ENCODE data around the gene ITGB4. TPM values are rescaled to one million over a fixed set of nuclear protein-coding genes. Genes with fewer than 3 reads are reported as not detected.
A peak's percentile ranks its signal among the peaks of the same experiment; 100 is the strongest.

Gene ITGB4
- total and polyA plus RNA-seq, 9 of the 15 experiments (the other 6 are each of a cell fraction or from before 2014, with no cell fraction given) = 0.05 to 2.8 (median 0.76) TPM; not detected in 3

DNA sequence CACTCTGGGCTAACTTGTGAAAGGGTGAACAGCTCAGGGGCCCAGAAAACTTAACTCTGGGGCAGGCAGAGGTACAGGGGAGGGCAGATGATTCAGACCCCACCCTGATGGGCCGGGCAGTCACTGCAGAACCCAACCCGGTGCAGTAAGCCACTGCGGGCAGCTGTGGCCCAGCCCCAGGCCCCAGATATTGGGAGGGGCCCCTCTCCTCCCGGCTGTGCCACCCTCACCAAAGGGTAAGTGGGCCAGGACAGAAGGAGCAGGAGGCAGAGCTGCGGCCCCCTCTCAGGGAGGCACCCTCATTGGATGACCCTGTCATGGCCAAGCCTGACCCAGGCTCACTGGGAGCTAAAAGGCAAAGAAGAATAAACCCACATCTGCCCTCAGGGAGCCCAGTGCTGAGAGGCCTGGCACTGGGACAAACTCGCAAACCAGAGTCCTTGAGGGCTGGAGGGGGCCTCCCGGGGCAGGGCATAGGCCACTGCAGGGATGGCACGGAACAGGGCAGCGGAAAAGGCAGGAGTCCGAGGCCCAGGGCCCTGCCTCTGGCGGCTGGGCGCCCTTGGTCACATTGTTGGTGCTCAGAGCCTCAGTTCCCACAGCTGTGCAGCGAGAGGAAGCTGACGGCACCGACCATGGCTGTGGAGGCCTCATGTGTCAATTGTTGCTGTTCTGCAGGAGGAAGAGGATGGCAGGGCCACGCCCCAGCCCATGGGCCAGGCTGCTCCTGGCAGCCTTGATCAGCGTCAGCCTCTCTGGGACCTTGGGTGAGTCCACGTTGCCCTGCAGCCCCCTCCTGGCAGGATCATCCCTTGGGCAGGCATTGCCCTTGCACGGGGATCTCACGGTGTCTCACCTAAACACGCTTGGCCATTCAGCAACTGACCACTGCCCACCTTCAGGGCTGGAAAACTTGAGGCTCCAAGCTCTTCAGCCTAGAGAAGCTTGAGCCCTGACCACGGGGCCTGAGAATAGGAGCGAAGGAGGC lies 3.1 kb downstream of the ITGB4 start:
- no peak for FAIRE-seq
- Histone ChIP-seq H3K4me1 (replicated peaks in 1 of 2; ENCODE audit: control insufficient read depth in 2 of 2, insufficient read depth in 2 of 2, low read length in 2 of 2) (peaks cover 0 to 43% of the 10 kb centered on the region in 2 experiments; a peak in 3 of 5 replicates), H2AFZ (ENCODE audit: low read depth, low read length) (no peak overlapping the region), H3K27me3 (ENCODE audit: control insufficient read depth in 2 of 2, insufficient read depth in 2 of 2, low read length in 2 of 2) (peaks cover 26 to 59% of the 10 kb centered on the region in 2 experiments), H3K36me3 (ENCODE audit: control insufficient read depth, insufficient read depth, low read length) (no peaks in the 10 kb centered on the region), H3K9me1 (ENCODE audit: control insufficient read depth, insufficient read depth, low read length) (no peaks in the 10 kb centered on the region), H3K4me3 (no peak overlapping the region), H3K79me2 (ENCODE audit: control insufficient read depth, insufficient read depth, low read length) (no peaks in the 10 kb centered on the region), H3K9ac (ENCODE audit: insufficient read depth in 1 of 2, low read depth in 2 of 2, low read length in 2 of 2) (peak overlapping the region in 1 of 2 experiments; percentile 48; a peak in 1 of 4 replicates), H3K4me2 (ENCODE audit: insufficient read depth, low read length) (no peak overlapping the region), H4K20me1 (replicated peaks; ENCODE audit: control insufficient read depth, insufficient read depth, low read length) (no peaks in the 10 kb centered on the region; the same call in 1 of the 2 replicates), H3K9me3 (replicated peaks; ENCODE audit: control insufficient read depth, insufficient read depth, low read depth, low read length) (no peaks in the 10 kb centered on the region), H3K27ac (ENCODE audit: extremely low read depth, low read depth, low read length) (no peak overlapping the region)
- in situ Hi-C loops (cut with MboI) = no loop called here
- no TSS peak for BruUV-seq (replicated peaks)
- no peak for TF ChIP-seq TCF7 (IDR thresholded peaks at IDR 0.05; ENCODE audit: borderline replicate concordance)
- TF ChIP-seq ZNF586 (CRISPR knock-in tag; conservative IDR thresholded peaks at IDR 0.05) = no peak
- TF ChIP-seq ZNF77 (CRISPR knock-in tag; IDR thresholded peaks at IDR 0.05) = no peak
- TF ChIP-seq SMC3 (conservative IDR thresholded peaks at IDR 0.05; ENCODE audit: insufficient read depth, low read depth, low read length) = no peak
- no peak for ATAC-seq
- WGBS (ENCODE audit: insufficient coverage, low coverage, missing lambda C conversion rate) = 15% methylated on average over 19 of the region's 23 CpGs
- no peak for DNase-seq (ENCODE audit: extremely low read depth in 1 of 4, low spot score in 3 of 4)
- POLR2A ChIA-PET = interaction anchor here (0.6 to 1.9 kb wide), 5 partner anchors 9 to 191 kb away, joined by 3 to 4 read pairs (median 4); no protein-coding TSS in a partner anchor
- intact Hi-C loops (cut with micrococcal nuclease) = no loop called here
- CTCF ChIA-PET (ENCODE audit: low intra/inter-chr PET ratio) = no interaction called here

All from K562 (cell line).